GM08714 (cell line): Measurements from ENCODE around the gene NUBP2.
A peak's percentile ranks its signal among the peaks of the same experiment; 100 is the strongest.

Experiments used
- H3K4me3 ChIP-seq: fragments of 200-500 bp; sonication (Bioruptor generic); 2 replicates; pipeline ENCODE4 v1.5.1; 2014; ENCODE audit warnings: mild to moderate bottlenecking, low read length, inconsistent platforms
- ZNF274 ChIP-seq: IDR thresholded peaks from 2 replicates; pipeline ENCODE4 v1.6.1; 2012; ENCODE audit warnings: mild to moderate bottlenecking, low read depth, low read length

NUBP2 gene

GRCh38 chr16:1773703-1774447 is 8.9 kb upstream of the NUBP2 start:
- H3K4me3 ChIP-seq, result peak overlapping the region; percentile 81; the same call in 1 of the 2 replicates
- TF ChIP-seq ZNF274, result no peak

GRCh38 chr16:1774448-1774780 is 8.3 kb upstream of the NUBP2 start:
- H3K4me3 ChIP-seq, result peak overlapping the region; percentile 81; the same call in 1 of the 2 replicates
- no peak for TF ChIP-seq ZNF274

GRCh38 chr16:1775006-1775845 is 7.5 kb upstream of the NUBP2 start:
- no peak for TF ChIP-seq ZNF274

GRCh38 chr16:1775846-1776671 is 6.7 kb upstream of the NUBP2 start:
- H3K4me3 ChIP-seq, result no peak overlapping the region
- no peak for TF ChIP-seq ZNF274

More at GRCh38 chr16:1775006-1775845, 7.5 kb upstream of the NUBP2 start:
- H3K4me3 ChIP-seq, result no peak overlapping the region

- H3K4me3 ChIP-seq, result no peak overlapping the region
- TF ChIP-seq ZNF274, result no peak
These were observed 6.1 kb upstream of the NUBP2 start for GRCh38 chr16:1776672-1776955.

GRCh38 chr16:1776991-1777374 is 5.8 kb upstream of the NUBP2 start:
- H3K4me3 ChIP-seq, result no peak overlapping the region
- TF ChIP-seq ZNF274, result no peak

- no peak for TF ChIP-seq ZNF274
- no peak overlapping the region for H3K4me3 ChIP-seq
These were observed 5.2 kb upstream of the NUBP2 start for GRCh38 chr16:1777375-1778199.

GRCh38 chr16:1778200-1779179 is 4.3 kb upstream of the NUBP2 start:
- no peak overlapping the region for H3K4me3 ChIP-seq
- no peak for TF ChIP-seq ZNF274

- TF ChIP-seq ZNF274, result no peak
- H3K4me3 ChIP-seq, result no peak overlapping the region
These were observed 3.5 kb upstream of the NUBP2 start for GRCh38 chr16:1779234-1779701.

- H3K4me3 ChIP-seq, result no peak overlapping the region
These were observed 2.8 kb upstream of the NUBP2 start for GRCh38 chr16:1779741-1780676.

GRCh38 chr16:1780677-1781072 is 2.1 kb upstream of the NUBP2 start:
- no peak for TF ChIP-seq ZNF274
- H3K4me3 ChIP-seq, result no peak overlapping the region

More at GRCh38 chr16:1779741-1780676, 2.8 kb upstream of the NUBP2 start:
- no peak for TF ChIP-seq ZNF274
